Tongue (tissue), 2 donors: Measurements from ENCODE around the gene ZNF705A. TPM values are rescaled to one million over a fixed set of nuclear protein-coding genes. Genes with fewer than 3 reads are reported as not detected.
A peak's percentile ranks its signal among the peaks of the same experiment; 100 is the strongest.
"Not testable (repeated sequence)": the region's sequence is repeated elsewhere in the genome, so short reads cannot be mapped to it uniquely, and the experiment has no call there.

Experiments used
- DNase-seq: peaks from one replicate; pipeline ENCODE4 v3.0.0-alpha.2; 2015
- total RNA-seq: library from RNA; depleted of rRNA; stranded (reverse); fragments of >200 nt; gene quantifications from one replicate; pipeline ENCODE4 v1.2.3, GENCODE V29; 2014

The ZNF705A gene
- total RNA-seq, 1 donor from 2014 or later = not detected

DNA sequence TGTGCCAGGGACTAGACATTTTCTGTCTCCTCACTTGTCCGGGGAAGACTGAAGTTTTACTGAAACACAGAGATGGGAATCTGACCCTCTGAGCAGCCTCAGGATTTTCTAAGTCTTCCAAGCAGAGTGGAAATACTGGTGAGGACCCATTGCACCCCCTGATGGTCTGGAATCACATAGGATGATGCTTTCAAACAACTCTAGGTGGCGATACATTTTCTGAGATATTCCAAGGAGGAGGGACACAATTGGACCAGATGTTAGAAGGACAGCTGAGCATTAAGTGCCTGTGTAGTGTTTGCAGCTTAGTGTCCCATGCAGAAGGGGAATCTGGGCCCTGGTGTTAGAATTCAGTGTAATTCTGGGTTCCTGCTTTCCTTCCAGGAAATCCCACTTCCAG is 31.3 kb downstream of the ZNF705A start:
- not testable (repeated sequence) for DNase-seq

- DNase-seq = peak; percentile 38
Observed at GRCh38 chr12:8197685-8198308, 41.0 kb downstream of the ZNF705A start.

GRCh38 chr12:8218711-8219382 is 62.0 kb downstream of the ZNF705A start:
- DNase-seq = not testable (repeated sequence)

GRCh38 chr12:8221375-8221774 is 64.6 kb downstream of the ZNF705A start:
- peak; percentile 38 for DNase-seq

DNA sequence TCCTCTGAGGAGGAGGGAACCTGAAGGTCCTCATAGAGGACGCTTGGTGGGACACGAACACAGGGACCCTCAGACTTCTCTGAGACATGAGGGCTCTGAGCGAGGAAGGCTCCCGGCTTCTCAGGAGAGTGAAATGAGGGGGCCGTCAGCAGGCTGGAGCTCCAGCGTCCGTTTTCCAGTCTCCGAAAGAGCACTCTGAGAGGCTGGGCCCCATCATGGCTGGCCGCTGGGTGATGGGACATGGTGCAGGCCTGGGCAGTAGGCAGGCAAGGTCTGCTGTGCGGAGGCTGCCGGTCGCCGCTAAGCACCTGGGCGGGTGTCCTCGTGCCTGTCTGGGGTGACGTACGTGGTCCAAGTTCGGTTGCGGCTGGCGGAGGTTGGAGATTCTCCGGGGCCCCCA is 65.0 kb downstream of the ZNF705A start:
- not testable (repeated sequence) for DNase-seq

DNA sequence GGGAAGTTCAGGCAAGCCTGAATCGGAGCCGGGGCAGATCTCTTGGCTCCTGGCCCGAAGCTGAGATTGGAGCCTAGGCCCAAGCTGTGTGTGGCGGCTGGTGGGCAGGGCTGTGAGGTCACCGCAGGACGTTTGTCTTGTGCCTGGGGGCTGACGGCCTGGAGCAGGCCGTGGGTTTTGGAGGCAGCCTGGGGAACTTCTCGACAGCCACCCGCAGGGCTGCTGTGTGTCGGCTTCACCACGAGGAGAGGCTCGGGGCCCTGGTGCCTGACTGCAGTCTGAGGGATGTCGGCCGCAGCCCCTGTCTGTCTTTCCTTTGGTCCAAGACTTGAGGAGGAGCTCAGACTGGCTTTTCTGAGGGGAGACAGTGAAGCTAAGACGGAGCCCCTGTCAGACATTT is 65.5 kb downstream of the ZNF705A start:
- DNase-seq = not testable (repeated sequence)

DNA sequence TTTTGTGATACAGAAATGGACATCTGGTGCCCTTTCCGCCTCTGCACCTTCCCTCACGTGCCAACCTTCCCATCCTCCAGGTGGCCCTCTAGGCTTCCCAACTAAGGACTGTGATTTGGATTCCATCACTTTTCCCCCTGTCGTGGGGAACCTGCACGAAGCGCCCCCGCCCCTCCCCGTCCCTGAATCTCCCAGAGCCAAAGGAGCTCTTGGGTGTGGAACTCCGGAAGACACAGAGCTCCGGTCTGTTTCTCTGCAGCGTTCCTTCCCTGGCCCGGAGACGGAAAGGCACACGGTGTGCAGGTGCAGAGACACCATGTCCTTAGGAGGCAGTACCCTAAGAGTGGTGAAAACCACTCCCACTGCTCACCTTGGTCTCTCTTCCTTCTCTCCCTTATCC is 66.8 kb downstream of the ZNF705A start:
- not testable (repeated sequence) for DNase-seq

GRCh38 chr12:8224782-8225181 is 68.0 kb downstream of the ZNF705A start:
- not testable (repeated sequence) for DNase-seq

DNA sequence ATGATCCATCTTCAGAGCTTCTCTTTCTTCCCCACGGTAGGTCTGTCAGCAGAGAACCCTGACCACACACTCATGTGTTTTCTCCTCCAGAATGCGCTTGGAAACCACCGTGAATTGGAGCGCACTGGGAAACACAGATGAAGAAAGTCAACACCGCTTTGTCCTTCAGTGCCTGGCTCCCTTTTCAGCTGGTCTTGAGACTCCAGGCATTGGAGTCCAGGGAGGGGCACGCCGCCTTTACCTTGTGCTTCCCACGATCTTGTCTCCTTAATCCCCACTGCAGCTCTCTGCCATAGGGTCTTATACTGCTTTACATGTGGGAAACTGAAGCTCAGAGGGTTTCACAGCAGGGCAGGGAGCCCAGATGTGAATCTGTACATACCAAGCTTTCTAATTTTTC is 69.5 kb downstream of the ZNF705A start:
- no peak for DNase-seq

DNA sequence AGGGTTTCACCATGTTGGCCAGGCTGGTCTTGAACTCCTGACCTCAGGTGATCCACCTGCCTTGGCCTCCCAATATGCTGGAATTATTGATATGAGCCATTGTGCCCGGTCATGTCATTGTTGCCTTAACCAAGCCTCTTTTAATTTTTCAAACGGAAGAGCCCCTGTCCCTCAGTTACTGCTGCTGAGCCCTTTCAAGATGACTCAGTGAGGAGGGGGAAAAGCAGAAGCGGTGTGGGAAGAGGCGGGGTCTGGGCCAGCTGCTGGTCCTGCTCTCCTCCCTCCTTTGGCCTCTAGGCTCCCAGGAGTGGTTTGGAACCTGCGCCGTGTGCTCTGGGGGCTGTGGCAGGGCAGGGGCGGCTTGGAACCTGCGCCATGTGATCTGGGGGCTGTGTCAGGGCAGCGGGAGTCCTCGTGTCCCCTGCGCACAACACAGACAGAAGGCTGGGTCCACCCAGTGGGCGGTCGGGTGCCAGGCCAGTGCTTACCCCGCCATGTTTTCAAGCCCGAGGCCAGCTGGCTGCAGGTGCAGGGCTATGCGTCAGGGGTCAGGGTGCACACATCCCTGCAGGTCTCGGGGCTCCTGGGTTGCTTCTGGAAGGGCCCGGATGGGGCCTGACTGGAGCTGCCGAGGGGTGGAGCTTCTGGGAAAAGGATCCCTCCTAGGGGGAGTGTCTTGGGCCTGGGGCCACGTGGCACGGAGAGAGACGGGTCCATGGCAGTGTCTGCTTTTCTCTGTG is 70.3 kb downstream of the ZNF705A start, which contains the start of gene FAM90A1:
FAM90A1 (minus strand) TSS at position 627 of the 740 bp plus-strand sequence. CDS start 2,786 bp downstream, outside the sequence.
- DNase-seq = peak; percentile 33

GRCh38 chr12:8227732-8228077 is 70.9 kb downstream of the ZNF705A start:
- not testable (repeated sequence) for DNase-seq

- not testable (repeated sequence) for DNase-seq
Observed at GRCh38 chr12:8228607-8229006, 71.8 kb downstream of the ZNF705A start.

DNA sequence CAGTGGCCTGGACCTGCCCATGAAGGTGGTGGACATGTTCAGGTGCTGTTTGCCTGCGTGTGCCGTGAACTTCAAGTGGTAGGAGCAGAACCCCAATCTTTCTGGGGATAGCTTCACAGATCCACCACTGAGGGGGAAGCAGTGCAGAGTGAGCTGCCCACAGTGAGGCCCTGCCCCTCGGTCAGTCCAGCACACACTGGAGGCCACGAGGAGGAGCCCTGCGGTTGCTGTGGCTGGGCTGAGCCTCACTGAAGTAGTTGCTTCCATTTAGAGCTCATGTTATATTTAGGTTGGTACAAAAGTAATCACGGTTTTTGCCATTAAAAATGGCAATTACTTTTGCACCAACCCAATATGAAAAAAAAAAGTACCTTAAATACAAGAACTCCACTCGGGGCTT is 72.7 kb downstream of the ZNF705A start:
- not testable (repeated sequence) for DNase-seq

Other genes with a start within 250 kb of the ZNF705A start
- gene SLC2A3, start 220.8 kb upstream of the ZNF705A start, total RNA-seq = 60.8 TPM
- 14.7 TPM for gene FOXJ2, start 124.3 kb upstream of the ZNF705A start, total RNA-seq
- 2.6 TPM for gene C3AR1, start 90.7 kb upstream of the ZNF705A start, total RNA-seq
- 55.2 TPM for gene NECAP1, start 74.7 kb upstream of the ZNF705A start, total RNA-seq
- 1.9 TPM for gene CLEC4A, start 33.4 kb upstream of the ZNF705A start, total RNA-seq
- not detected for gene FAM90A1, start 70.6 kb downstream of the ZNF705A start, total RNA-seq